CD1c-positive myeloid dendritic cell (primary cell): ENCODE measurements around the gene ZNF737.
"Not testable (repeated sequence)": the region's sequence is repeated elsewhere in the genome, so short reads cannot be mapped to it uniquely, and the experiment has no call there.

Experiments used
- DNase-seq: peaks from one replicate; pipeline ENCODE4 v3.0.0-alpha.2; 2016; ENCODE audit errors: extremely low spot score

Gene ZNF737

GRCh38 chr19:20565321-20566018 lies at the start of gene ZNF737:
TSS of gene ZNF737 (minus strand) at chr19:20565781. CDS start at chr19:20565640, 141 bp downstream.
- DNase-seq, result peak; percentile 93

- not testable (repeated sequence) for DNase-seq
These were observed 49.4 kb upstream of the ZNF737 start for GRCh38 chr19:20614971-20615370.

GRCh38 chr19:20612711-20613316 lies 47.2 kb upstream of the ZNF737 start:
- no peak for DNase-seq

DNA sequence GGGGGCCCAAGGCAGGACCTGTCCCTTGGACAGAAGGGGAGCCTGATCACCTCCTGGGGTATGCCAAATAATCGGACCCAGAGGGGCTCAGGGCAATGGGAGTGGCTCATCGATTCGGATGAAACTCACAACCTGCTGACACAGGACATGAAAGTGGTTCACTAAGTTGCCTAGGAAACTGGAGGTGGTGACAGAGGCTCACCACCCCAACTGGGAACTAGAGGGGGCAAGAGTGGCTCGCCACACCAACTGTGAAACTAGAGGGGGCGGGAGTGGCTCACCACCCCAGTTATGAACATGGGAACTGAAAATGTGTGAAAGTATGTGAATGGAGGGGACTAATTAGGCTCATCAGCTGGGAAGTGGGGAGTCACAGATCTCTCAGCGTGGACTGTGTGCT lies 46.3 kb upstream of the ZNF737 start:
- no peak for DNase-seq

GRCh38 chr19:20607943-20608342 lies 42.4 kb upstream of the ZNF737 start:
- DNase-seq, result no peak

GRCh38 chr19:20558571-20558970 lies 7.0 kb downstream of the ZNF737 start:
- no peak for DNase-seq

GRCh38 chr19:20558011-20558410 lies 7.6 kb downstream of the ZNF737 start:
- DNase-seq, result no peak

DNA sequence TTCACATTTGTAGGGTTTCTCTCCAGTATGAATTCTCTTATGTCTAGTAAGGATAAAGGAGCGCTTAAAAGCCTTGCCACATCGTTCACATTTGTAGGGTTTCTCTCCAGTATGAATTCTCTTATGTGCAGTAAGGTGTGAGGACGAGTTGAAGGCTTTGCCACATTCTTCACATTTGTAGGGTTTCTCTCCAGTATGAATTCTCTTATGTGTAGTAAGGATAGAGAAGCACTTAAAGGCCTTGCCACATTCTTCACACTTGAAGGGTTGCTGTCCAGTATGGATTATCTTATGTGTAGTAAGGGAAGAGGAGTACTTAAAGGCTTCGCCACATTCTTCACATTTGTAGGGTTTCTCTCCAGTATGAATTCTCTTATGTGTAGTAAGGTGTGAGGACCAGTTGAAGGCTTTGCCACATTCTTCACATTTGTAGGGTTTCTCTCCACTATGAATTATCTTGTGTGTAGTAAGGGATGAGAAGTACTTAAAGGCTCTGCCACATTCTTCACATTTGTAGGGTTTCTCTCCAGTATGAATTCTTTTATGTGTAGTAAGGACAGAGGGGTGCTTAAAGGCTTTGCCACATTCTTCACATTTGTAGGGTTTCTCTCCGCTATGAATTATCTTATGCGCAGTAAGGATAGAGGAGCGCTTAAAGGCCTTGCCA lies 20.8 kb downstream of the ZNF737 start:
- DNase-seq, result not testable (repeated sequence)

DNA sequence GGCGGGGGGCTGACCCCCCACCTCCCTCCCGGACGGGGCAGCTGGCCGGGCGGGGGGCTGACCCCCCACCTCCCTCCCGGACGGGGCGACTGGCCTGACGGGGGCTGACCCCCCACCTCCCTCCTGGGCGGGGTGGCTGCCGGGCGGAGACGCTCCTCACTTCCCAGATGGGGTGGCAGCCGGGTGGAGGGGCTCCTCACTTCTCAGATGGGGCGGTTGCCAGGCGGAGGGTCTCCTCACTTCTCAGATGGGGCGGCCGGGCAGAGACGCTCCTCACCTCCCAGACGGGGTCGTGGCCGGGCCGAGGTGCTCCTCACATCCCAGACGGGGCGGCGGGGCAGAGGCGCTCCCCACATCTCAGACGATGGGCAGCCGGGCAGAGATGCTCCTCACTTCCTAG lies 35.3 kb downstream of the ZNF737 start:
- not testable (repeated sequence) for DNase-seq

DNA sequence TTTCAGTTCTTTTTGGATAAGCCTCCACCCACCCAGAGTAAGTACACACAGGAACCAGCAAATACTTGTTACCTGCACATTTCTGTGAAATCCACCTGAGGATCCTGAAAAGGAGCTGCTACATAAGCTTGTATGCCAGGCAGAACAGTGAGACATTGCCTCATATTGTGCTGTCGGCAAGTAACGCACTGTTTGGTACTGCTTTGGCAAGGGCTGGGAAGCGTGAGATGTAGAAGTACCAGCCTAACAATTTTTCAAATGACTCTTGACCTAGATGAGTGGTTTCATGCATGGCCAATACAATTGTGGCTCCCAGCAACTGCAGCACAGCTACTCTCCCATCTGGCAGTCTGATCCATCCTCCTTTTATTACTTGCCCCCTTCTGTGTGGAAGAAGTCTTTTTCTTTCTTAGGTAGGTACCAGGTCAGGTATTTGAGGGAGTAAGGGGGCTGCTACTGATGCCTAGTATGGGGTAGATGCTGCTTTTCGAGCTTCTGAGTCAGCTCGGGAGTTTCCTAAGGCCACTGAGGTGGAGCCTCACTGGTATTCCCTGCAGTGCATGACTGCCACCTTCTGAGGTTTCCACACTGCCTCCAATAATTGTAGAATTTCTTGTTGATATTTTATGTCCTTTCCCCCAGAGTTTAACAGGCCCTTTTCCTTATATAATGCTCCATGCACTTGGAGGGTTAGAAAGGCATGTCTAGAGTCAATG lies 52.2 kb downstream of the ZNF737 start:
- no peak for DNase-seq

- DNase-seq, result no peak
These were observed 62.1 kb downstream of the ZNF737 start for GRCh38 chr19:20503476-20503875.
